Lung microvascular endothelial cell (primary cell): ENCODE results near the gene CEP19. TPM values are rescaled to one million over a fixed set of nuclear protein-coding genes. Genes with fewer than 3 reads are reported as not detected.

Experiments used
- DNase-seq, 2 donors: peaks; one replicate each; pipeline versions ENCODE4 v3.0.0 to v3.0.0-alpha.2; 2010; ENCODE audit warnings: low read depth in 2 of 2
- total RNA-seq: library from RNA; depleted of rRNA; stranded (reverse); fragments of >200 nt; gene quantifications from 2 replicates; pipeline ENCODE4 v1.2.1, GENCODE V29; 2014

Gene CEP19
- total RNA-seq, 1 donor from 2014 or later: 5.6 TPM

DNA sequence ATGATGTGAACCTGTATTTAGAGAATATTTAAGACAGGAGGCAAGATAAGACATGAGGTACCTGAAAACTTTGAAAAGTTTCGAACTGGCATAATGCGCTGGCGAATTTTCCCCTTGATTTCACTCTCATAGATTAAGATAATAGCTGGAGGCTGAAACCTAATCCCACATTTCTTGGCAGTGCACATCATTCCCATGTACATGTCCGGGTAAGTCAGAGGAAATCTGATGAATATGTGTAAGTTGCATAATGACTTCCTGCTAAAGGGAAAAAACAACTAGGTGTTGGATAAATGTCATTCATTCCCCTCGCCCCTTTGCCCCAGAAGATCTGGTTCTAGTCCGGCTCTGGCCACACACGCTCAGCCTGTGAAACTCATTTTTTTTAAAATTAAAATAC lies 3.6 kb downstream of the CEP19 start:
- peak; percentile 14 to 91 for DNase-seq

- peak in 1 of 2 donors; percentile 87 for DNase-seq
Measured at GRCh38 chr3:196707566-196707965, 4.5 kb downstream of the CEP19 start.

DNA sequence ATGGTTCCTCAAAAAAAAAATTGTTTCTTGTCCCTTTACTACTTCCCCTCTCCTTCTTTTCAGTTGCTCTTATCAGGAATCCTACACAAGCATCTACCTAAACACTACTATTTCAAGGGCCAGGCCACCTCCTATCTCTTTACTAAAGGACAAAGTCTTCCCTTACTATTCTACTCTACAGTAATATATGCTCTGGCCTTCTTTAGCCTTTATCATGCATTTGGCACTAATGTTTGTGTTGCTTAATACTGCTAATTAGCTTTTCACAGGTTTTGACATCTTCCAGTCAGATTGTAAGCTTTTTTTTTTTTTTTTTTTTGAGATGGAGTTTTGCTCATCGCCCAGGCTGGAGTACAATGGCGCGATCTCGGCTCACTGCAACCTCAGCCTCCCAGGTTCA lies 5.3 kb downstream of the CEP19 start:
- no peak for DNase-seq

DNA sequence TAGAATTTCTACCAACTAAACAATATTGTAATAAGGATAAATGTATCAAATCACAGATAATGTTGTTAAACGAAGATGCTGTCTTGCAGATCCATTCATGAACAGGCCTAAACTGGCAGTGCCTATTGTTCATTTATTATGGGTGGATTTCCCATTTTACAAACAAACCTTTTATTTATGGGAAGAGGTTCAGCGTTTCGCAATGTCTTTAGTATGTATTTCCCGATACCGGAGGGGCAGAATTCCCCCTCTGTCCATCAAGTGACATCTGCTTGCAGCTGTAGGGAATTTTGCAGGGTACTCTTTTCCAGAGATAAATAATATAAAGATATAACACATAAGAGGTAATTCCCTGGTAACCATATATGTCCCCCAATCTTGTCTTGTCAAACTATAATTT lies 5.7 kb downstream of the CEP19 start:
- no peak for DNase-seq

DNA sequence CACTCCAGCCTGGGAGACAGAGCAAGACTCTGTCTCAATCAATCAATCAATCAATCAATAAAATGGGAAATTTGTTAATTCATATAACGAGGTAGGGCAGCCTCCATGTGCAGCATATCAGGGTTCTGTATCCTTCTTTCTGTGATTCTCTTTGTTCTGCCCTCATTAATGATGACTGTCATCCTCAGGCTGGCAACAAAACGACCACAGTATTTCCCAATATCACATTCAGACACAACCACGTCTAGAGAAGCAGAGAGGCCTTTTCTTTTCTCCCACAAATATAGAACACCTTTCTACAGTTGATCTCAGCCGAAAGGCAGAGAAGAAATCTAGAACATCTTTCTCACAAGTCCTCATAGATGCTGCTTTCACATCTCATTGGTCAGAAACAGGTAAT lies 11.2 kb downstream of the CEP19 start:
- DNase-seq: no peak

DNA sequence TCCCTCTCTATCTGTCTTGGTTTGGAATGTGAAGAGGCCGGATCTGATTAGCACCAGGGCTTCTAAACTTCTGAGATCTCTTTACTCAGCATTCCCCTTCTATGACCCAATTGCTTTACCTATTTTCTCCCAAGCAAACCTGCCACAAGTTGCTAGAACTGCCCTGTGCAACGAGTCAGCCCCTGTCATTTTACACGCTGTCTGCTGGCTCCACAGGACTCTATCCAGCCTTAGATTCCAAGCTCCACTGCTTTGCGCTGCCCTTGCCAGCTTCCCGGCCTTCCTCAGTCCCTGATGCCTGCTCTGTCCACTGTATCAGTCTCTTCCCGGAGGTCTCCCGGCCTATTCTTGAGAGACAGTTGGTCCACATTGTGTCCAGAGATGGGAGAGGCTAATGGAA lies 12.3 kb downstream of the CEP19 start:
- no peak for DNase-seq

DNA sequence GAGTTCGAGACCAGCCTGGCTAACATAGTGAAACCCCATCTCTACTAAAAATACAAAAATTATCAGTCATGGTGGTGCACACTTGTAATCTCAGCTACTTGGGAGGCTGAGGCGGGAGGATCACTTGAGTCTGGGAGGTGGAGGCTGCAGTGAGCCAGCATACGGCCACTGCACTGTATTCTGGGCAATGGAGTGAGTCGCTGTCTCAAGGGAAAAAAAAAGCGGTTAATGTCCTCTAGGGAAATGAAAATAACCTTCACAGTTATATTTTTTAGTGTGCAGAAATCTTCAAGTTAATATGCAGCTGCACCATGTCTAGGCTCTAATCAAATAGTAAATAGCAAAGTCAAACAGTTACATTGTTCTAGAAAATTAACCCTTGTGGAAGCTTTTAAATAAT lies 14.8 kb downstream of the CEP19 start:
- no peak for DNase-seq

GRCh38 chr3:196695849-196696226 lies 16.2 kb downstream of the CEP19 start:
- DNase-seq: peak in 1 of 2 donors; percentile 40

- no peak for DNase-seq
Measured at GRCh38 chr3:196694941-196695848, 16.9 kb downstream of the CEP19 start.

DNA sequence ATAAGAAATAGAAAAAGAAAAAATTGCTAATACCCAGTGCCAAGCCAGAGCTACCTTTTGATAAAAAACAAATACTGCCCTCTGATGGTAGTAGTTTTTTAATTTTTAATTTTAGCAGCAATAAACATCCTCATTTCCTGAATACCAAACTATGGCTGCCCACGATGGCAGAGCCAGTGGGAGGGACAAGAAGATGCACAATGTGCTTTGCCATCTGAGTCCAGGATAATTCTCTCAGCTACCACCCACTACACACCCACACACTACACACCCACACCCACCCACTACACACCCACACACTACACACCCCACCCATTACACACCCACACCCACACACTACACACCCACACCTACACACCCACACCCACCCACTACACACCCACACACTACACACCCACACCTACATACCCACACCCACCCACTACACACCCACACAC lies 17.8 kb downstream of the CEP19 start:
- DNase-seq: peak; percentile 4 to 31

GRCh38 chr3:196691386-196691785 lies 20.7 kb downstream of the CEP19 start:
- no peak for DNase-seq

DNA sequence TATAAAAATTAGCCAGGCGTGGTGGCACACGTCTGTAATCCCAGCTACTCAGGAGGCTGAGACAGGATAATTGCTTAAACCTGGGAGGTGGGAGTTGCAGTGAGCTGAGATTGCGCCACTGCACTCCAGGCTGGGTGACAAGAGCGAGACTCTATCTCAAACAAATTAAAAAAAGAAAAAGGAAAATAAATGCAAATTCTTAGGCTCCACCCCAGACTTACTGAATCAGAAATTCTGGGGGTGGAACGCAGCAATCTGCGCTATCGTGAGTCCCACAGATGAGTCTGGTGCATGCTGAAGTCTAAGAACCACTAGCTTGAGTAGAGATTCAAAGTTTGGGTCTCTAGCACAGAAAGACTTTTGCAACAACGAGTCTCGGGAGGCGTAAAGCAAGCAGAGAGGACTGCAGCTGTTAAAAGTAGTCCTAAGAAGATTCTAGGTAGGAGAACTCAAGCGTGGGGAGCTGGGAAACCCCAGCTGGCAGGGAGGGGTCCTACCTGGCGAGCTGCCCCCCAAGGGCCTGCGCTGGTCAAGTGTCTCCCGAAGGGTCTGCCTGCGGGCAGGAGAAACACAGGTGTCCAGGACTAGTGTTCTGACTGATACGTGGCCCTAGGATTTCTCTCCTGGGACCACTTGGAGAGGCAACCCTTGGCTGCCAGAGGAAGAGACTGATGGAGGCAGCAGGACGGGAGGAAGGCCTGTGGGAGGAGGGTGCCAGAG lies 21.9 kb downstream of the CEP19 start:
- no peak for DNase-seq

- peak; percentile 63 to 94 for DNase-seq
Measured at GRCh38 chr3:196688349-196688748, 23.7 kb downstream of the CEP19 start.

- DNase-seq: no peak
Measured at GRCh38 chr3:196686436-196686835, 25.6 kb downstream of the CEP19 start.

GRCh38 chr3:196684548-196685407 lies 27.3 kb downstream of the CEP19 start:
- DNase-seq: peak; percentile 48 to 74

- DNase-seq: no peak
Measured at GRCh38 chr3:196677931-196678330, 34.1 kb downstream of the CEP19 start.

DNA sequence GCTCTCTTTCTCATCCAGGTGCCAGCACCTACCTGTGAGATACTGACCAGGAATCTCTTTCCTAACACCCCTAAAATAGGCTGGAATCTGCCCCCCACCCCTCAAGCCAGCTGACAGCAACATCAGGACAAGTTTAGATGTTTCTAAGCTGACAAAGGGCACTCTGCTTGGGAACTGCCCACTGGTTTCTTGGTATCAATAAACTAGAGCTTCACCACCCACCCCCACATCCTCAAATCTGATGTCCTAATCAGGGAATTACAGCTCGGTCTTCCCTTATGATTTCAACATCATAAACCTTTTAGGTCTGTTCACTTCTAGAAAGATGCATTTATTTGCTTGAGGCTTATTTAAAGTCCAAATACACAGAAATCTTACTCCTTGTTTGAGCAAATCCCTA lies 34.7 kb downstream of the CEP19 start:
- no peak for DNase-seq

GRCh38 chr3:196673632-196674031 lies 38.4 kb downstream of the CEP19 start:
- no peak for DNase-seq

- peak; percentile 28 to 62 for DNase-seq
Measured at GRCh38 chr3:196670339-196670738, 41.7 kb downstream of the CEP19 start.

DNA sequence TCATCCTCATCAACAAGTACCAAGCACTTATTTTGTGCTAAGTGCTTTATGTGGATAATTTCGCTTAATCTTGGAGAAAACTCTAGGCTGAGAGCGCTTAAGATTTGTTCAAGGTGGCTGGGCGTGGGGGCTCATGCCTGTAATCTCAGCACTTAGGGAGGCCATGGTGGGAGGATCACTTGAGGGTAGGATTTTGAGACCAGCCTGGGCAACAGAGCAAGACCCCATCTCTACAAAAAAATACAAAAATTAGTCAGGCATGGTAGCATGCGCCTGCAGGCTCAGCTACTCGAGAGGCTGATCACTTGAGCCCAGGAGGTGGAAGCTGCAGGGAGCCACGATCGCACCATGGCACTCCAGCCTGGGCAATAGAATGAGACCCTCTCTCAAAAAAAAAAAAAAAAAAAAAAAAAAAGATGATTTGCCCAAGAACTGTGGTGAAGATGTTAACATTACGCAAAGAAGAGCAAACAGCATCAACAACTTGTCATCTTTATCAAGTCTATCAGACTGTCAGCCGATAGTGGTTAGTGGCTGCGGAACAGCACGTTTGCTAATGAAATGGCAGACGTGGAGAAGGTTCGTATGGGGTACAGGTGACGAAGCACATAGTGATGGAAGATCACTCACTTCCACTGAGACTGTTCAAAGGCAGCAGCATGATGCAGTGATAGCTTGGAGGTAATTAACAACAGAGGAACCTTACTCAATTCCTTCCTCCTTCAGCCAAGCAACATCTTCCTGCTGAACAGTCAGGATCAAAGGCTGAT lies 44.8 kb downstream of the CEP19 start:
- no peak for DNase-seq
